K562 (cell line): ENCODE measurements around the gene DUSP5. TPM values are rescaled to one million over a fixed set of nuclear protein-coding genes. Genes with fewer than 3 reads are reported as not detected.

Experiments used
- ATAC-seq: fragments of 200-7000 bp; cut with Tn5 transposase; 3 replicates; pipeline ENCODE4 v1.9.1; 2020; ENCODE audit warnings: moderate library complexity
- BruUV-seq: library from RNA; stranded (reverse); fragments of 400-500 nt; replicated peaks from 2 replicates; lab custom pipeline; 2021; lab: Mats Ljungman, UMichigan
- CTCF ChIA-PET: fragments of 300-600 bp; formaldehyde crosslinking; extraction: SDS; loops from one replicate; lab custom pipeline; 2021; ENCODE audit warnings: low intra/inter-chr PET ratio; lab: Yijun Ruan, JAX
- POLR2A ChIA-PET: fragments of 300-600, 350-650 bp; sonication (Branson Sonifier 250); formaldehyde crosslinking; extraction: SDS; loops from one replicate; lab custom pipeline; 2021; ENCODE audit warnings: antibody characterized with exemption, inconsistent platforms; lab: Yijun Ruan, JAX
- DNase-seq, 4 experiments: peaks; one replicate each; pipeline versions ENCODE4 v3.0.0 to v3.0.0-alpha.2; 2011 to 2018; ENCODE audit warnings: low spot score in 3 of 4, mixed read lengths in 3 of 4; ENCODE audit errors: extremely low read depth in 1 of 4
- FAIRE-seq: peaks from 2 replicates; lab custom pipeline; 2011; peaks lifted over from hg19 to GRCh38; lab: Jason Lieb, UNC
- H2AFZ ChIP-seq: 2 replicates; pipeline ENCODE4 v1.6.0; 2011; ENCODE audit warnings: low read depth, low read length, control low read depth, inconsistent platforms
- H3K27ac ChIP-seq: fragments of 200-600 bp; 3 replicates; pipeline ENCODE4 v1.8.0; 2011; ENCODE audit warnings: low read depth, mild to moderate bottlenecking, control low read depth, inconsistent platforms, low read length, moderate library complexity, mixed read lengths; ENCODE audit errors: extremely low read depth
- H3K27me3 ChIP-seq, 2 experiments: fragments of 300-600 bp in 1 of 2; 2 replicates in 1 of 2; 3 replicates in 1 of 2; pipeline versions ENCODE4 v1.6.0 to v1.8.0; 2011; ENCODE audit warnings: inconsistent platforms in 2 of 2, low read length in 2 of 2, mild to moderate bottlenecking in 1 of 2, mixed read lengths in 1 of 2, moderate library complexity in 1 of 2; ENCODE audit not compliant: control insufficient read depth in 2 of 2, insufficient read depth in 2 of 2
- H3K36me3 ChIP-seq: fragments of 300-600 bp; 3 replicates; pipeline ENCODE4 v1.8.0; 2011; ENCODE audit warnings: mild to moderate bottlenecking, low read length, inconsistent platforms; ENCODE audit not compliant: control insufficient read depth, insufficient read depth
- H3K4me1 ChIP-seq, 2 experiments: fragments of 200-600 bp in 1 of 2; replicated peaks in 1 of 2; 2 replicates in 1 of 2; 3 replicates in 1 of 2; pipeline versions ENCODE4 v1.5.1 to v1.8.0; 2011; ENCODE audit warnings: inconsistent platforms in 2 of 2, low read length in 2 of 2, mild to moderate bottlenecking in 1 of 2, mixed read lengths in 1 of 2, moderate library complexity in 1 of 2; ENCODE audit not compliant: control insufficient read depth in 2 of 2, insufficient read depth in 2 of 2
- H3K4me2 ChIP-seq: 2 replicates; pipeline ENCODE4 v1.6.1; 2011; ENCODE audit warnings: low read length, control low read depth, inconsistent platforms, mixed read lengths; ENCODE audit not compliant: insufficient read depth
- H3K4me3 ChIP-seq: fragments of 200-600 bp; sonication (generic), shearing (Covaris generic); 2 replicates; pipeline ENCODE4 v1.5.1; 2016; ENCODE audit warnings: control low read depth, inconsistent platforms
- H3K79me2 ChIP-seq: fragments of 200-600 bp; 3 replicates; pipeline ENCODE4 v1.8.0; 2011; ENCODE audit warnings: low read length, inconsistent platforms; ENCODE audit not compliant: control insufficient read depth, insufficient read depth
- H3K9ac ChIP-seq, 2 experiments: 2 replicates each; pipeline versions ENCODE4 v1.6.0 to v1.6.1; 2011; ENCODE audit warnings: low read depth in 2 of 2, low read length in 2 of 2, control low read depth in 1 of 2, inconsistent platforms in 1 of 2, mild to moderate bottlenecking in 1 of 2, mixed read lengths in 1 of 2; ENCODE audit not compliant: insufficient read depth in 1 of 2
- H3K9me1 ChIP-seq: one replicate; pipeline ENCODE4 v1.6.0; 2011; ENCODE audit warnings: inconsistent platforms, mild to moderate bottlenecking, low read length, moderate library complexity; ENCODE audit not compliant: control insufficient read depth, insufficient read depth
- H3K9me3 ChIP-seq: replicated peaks from 2 replicates; pipeline ENCODE4 v1.5.1; 2011; ENCODE audit warnings: low read depth, low read length, inconsistent platforms; ENCODE audit not compliant: control insufficient read depth, insufficient read depth
- H4K20me1 ChIP-seq: replicated peaks from 2 replicates; pipeline ENCODE4 v1.6.1; 2011; ENCODE audit warnings: low read length, inconsistent platforms, mixed read lengths; ENCODE audit not compliant: control insufficient read depth, insufficient read depth
- ATF3 ChIP-seq, 2 experiments: fragments of 450-650 bp in 1 of 2; sonication (generic) in 1 of 2; formaldehyde crosslinking in 1 of 2; IDR thresholded peaks in 1 of 2; conservative IDR thresholded peaks in 1 of 2; 2 replicates each; pipeline versions ENCODE4 v1.6.1 to v1.8.1; 2016 to 2023; ENCODE audit warnings: mild to moderate bottlenecking in 2 of 2, moderate library complexity in 2 of 2, inconsistent platforms in 1 of 2, missing genetic modification reagents in 1 of 2
- GTF2F1 ChIP-seq: IDR thresholded peaks from 2 replicates; pipeline ENCODE4 v1.6.1; 2011; ENCODE audit warnings: low read depth, low read length, improper control_type of control experiment
- LARP7 ChIP-seq: fragments of 450-650 bp; IDR thresholded peaks from 2 replicates; pipeline ENCODE4 v1.6.1; 2016
- NFIX ChIP-seq: fragments of 250-450 bp; sonication (Bioruptor Pico); IDR thresholded peaks from 2 replicates; pipeline ENCODE4 v1.4.0; 2020; ENCODE audit warnings: low read depth, mild to moderate bottlenecking, moderate library complexity
- ZBTB5 ChIP-seq: fragments of 450-650 bp; IDR thresholded peaks from 2 replicates; pipeline ENCODE4 v1.6.1; 2017; ENCODE audit warnings: antibody characterized with exemption
- WGBS: fragments of 100-300 bp; shearing (Covaris generic); methylation state at CpG from one replicate; pipeline ENCODE4 v1.1.6; 2016; ENCODE audit warnings: low coverage, mixed read lengths; ENCODE audit not compliant: insufficient coverage; ENCODE audit errors: missing lambda C conversion rate; 5-methylcytosine and 5-hydroxymethylcytosine counted together
- in situ Hi-C: fragments of 300-500 bp; cut with MboI; formaldehyde crosslinking; loops from 4 replicates; pipeline ENCODE4 v1.15.0; 2018; ENCODE audit warnings: inconsistent platforms, mixed read lengths
- intact Hi-C: fragments of 100-400 bp; cut with micrococcal nuclease; formaldehyde crosslinking; loops from 2 replicates; pipeline ENCODE4 v1.14.2; 2022
- polyA plus RNA-seq, 8 experiments: library from polyadenylated mRNA; depleted of rRNA in 4 of 8; stranded (reverse) in 5 of 8; unstranded in 3 of 8; fragments of >200 nt; fragmentation: Nextera tagmentation in 2 of 8; fragmentation: Illumina TruSeq in 1 of 8; extraction: Ambion mirVana in 2 of 8; extraction: Trizol in 1 of 8; gene quantifications; 2 replicates each; pipeline versions ENCODE4 v1.2.1 to v1.2.3, GENCODE V29; 2011 to 2014; ENCODE audit warnings: inconsistent platforms in 1 of 8, missing spikeins in 1 of 8
- total RNA-seq, 7 experiments: library from RNA; depleted of rRNA in 6 of 7; stranded (reverse); fragments of >200 nt in 6 of 7; fragmentation: Illumina TruSeq in 2 of 7; extraction: Trizol in 2 of 7; gene quantifications; 2 replicates each; pipeline versions ENCODE4 v1.2.1 to v1.2.3, GENCODE V29; 2011 to 2021; ENCODE audit warnings: low replicate concordance in 1 of 7

The DUSP5 gene
- total and polyA plus RNA-seq, 9 of the 15 experiments (the other 6 are each of a cell fraction or from before 2014, with no cell fraction given): 0.49 to 3.4 (median 2.0) TPM

- TF ChIP-seq ATF3 (IDR thresholded peaks at IDR 0.05): peak; percentile 95
- TF ChIP-seq ATF3 (CRISPR knock-in tag; conservative IDR thresholded peaks at IDR 0.05): no peak
Observed at GRCh38 chr10:110512461-110513187, 14.9 kb downstream of the DUSP5 start (continued).

- CTCF ChIA-PET: no interaction called here
- Histone ChIP-seq H3K9me1 (no peaks in the 10 kb centered on the region), H3K36me3 (peaks cover 9% of the 10 kb centered on the region; the same call in 1 of the 3 replicates), H3K27me3 (no peaks in the 10 kb centered on the region), H3K9me3 (no peaks in the 10 kb centered on the region), H2AFZ (no peak overlapping the region), H3K4me3 (no peak overlapping the region), H3K4me1 (peaks cover 3 to 13% of the 10 kb centered on the region in 2 experiments; a peak in 4 of 5 replicates), H3K79me2 (no peaks in the 10 kb centered on the region), H3K27ac (no peak overlapping the region), H3K4me2 (no peak overlapping the region), H3K9ac (no peak overlapping the region), H4K20me1 (no peaks in the 10 kb centered on the region)
- in situ Hi-C loops (no loop called here), intact Hi-C loops (no loop called here)
- TF ChIP-seq NFIX (CRISPR knock-in tag): no peak
- TF ChIP-seq GTF2F1: no peak
- TF ChIP-seq LARP7: no peak
- TF ChIP-seq ZBTB5: no peak
- WGBS: 64% methylated on average over 4 of the region's 4 CpGs
- ATAC-seq (no peak), DNase-seq (no peak), FAIRE-seq (no peak)
- POLR2A ChIA-PET: no interaction called here
- no TSS peak for BruUV-seq
Observed at GRCh38 chr10:110513949-110514348, 16.2 kb downstream of the DUSP5 start.
